ENCODE data around the gene MACF1. TPM values are rescaled to one million over a fixed set of nuclear protein-coding genes. Genes with fewer than 3 reads are reported as not detected.
A peak's percentile ranks its signal among the peaks of the same experiment; 100 is the strongest.

The MACF1 gene
- total RNA-seq, 6 donors from 2014 or later = 359 to 1,160 (median 531) TPM

DNA sequence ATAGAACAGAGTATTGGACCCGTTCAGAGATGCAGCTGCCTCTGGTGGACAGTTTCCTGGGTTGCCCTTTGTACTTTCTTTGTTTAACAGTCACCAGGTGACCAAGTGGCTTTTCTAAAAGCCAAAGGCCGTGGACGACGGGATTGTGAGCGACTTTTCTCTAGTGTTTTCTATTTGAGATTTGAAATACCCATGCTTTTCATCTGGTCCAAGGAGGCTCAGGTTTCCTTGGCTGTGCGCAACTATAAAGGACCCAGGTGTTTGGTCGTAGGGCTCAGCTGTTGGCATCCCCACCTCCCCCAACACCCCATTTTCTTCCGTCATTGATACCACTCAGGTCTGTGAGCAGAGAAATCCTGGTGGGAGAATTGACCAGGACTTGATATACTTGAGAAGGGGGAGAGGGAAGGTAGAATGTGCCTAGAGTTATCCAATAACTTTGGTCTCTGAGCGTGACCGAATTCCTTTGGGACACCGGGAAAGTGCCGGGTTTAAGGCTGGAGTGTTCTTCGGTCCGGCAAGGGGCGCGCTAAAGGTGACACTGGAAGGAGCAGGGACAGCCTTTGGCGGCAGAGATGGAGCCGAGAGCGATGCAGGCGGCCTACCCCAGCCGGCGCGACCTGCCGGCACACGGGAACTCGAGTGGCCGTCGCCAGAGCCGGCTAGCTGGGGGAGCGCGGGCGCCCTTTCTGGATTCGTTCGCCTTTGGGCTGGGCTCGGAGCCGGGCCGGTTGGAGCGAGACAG is 203.6 kb downstream of the MACF1 start:
- peak overlapping the region; percentile 58 to 96 (median 81) for H3K4me3 ChIP-seq
- ATAC-seq (ENCODE audit: low FRiP score in 2 of 2) = no peak
- H3K4me1 ChIP-seq = peaks cover 60 to 84% (median 76%) of the 10 kb centered on the region in 4 donors
- TF ChIP-seq POLR2AphosphoS5 (IDR thresholded peaks at IDR 0.05) = peak in 1 of 2 donors; percentile 10
- TF ChIP-seq POLR2A (IDR thresholded peaks at IDR 0.05) = peak in 1 of 4 donors; percentile 42
- no peak for TF ChIP-seq EP300 (IDR thresholded peaks at IDR 0.05)
- TF ChIP-seq CTCF (IDR thresholded peaks at IDR 0.05) = peak in 1 of 6 experiments; percentile 7
- H3K27me3 ChIP-seq = no peaks in the 10 kb centered on the region
- WGBS, 2 donors = 11 to 13% methylated on average over 32 to 34 of the region's 38 CpGs
- peaks cover 0 to 16% (median 8%) of the 10 kb centered on the region in 4 donors for H3K36me3 ChIP-seq
- H3K9me3 ChIP-seq = no peaks in the 10 kb centered on the region
- peak overlapping the region; percentile 93 to 95 (median 94) for H3K27ac ChIP-seq
- DNase-seq = no peak

DNA sequence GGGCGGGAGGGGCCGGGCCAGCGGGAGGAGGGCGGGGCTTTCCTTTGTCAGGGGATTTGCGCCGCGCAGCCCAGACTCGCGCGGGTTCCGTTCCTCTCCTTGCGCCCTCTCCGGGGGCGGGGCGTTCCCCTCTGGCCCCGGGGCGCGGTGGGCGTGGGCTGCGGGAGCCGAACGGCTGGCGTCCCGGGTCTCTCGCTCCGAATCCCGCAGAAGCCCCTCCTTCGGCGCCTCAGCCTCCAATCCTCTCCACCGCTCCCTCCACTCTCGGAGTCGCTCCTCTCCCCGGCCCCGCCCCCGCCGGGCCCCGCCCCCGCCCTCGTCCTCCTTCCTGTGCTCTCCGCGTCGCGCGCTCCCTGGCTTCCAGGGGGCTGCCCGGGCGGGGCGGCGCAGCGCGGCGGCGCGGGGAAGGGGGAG is 204.2 kb downstream of the MACF1 start:
- peaks cover 0 to 18% (median 10%) of the 10 kb centered on the region in 4 donors for H3K36me3 ChIP-seq
- peak overlapping the region; percentile 58 to 96 (median 81) for H3K4me3 ChIP-seq
- ATAC-seq (ENCODE audit: low FRiP score in 2 of 2) = peak; percentile 94 to 96
- peak in 1 of 4 donors; percentile 12 for TF ChIP-seq POLR2A (IDR thresholded peaks at IDR 0.05)
- TF ChIP-seq POLR2AphosphoS5 (IDR thresholded peaks at IDR 0.05) = no peak
- TF ChIP-seq CTCF (IDR thresholded peaks at IDR 0.05) = no peak
- no peak for TF ChIP-seq EP300 (IDR thresholded peaks at IDR 0.05)
- H3K27me3 ChIP-seq = no peaks in the 10 kb centered on the region
- H3K27ac ChIP-seq = peak overlapping the region; percentile 93 to 95 (median 94)
- DNase-seq = peak; percentile 96 to 97
- peaks cover 60 to 90% (median 79%) of the 10 kb centered on the region in 4 donors for H3K4me1 ChIP-seq
- WGBS, 2 donors = 0% methylated on average over 8 to 22 of the region's 53 CpGs
- no peaks in the 10 kb centered on the region for H3K9me3 ChIP-seq

GRCh38 chr1:39409055-39409816 is 204.7 kb downstream of the MACF1 start:
- DNase-seq (peak in 1 of 2 donors; percentile 47), ATAC-seq (ENCODE audit: low FRiP score in 2 of 2) (peak in 1 of 2 donors; percentile 45)
- no peaks in the 10 kb centered on the region for H3K27me3 ChIP-seq
- H3K4me1 ChIP-seq = peaks cover 66 to 94% (median 84%) of the 10 kb centered on the region in 4 donors
- H3K4me3 ChIP-seq = peak overlapping the region; percentile 58 to 96 (median 81)
- 4 to 16% methylated on average over 8 to 23 of the region's 71 CpGs for WGBS, 2 donors
- no peak for TF ChIP-seq EP300 (IDR thresholded peaks at IDR 0.05)
- TF ChIP-seq CTCF (IDR thresholded peaks at IDR 0.05) = peak in 1 of 6 experiments; percentile 13
- TF ChIP-seq POLR2A (IDR thresholded peaks at IDR 0.05) = peak in 1 of 4 donors; percentile 8
- no peaks in the 10 kb centered on the region for H3K9me3 ChIP-seq
- H3K36me3 ChIP-seq = peaks cover 0 to 24% (median 14%) of the 10 kb centered on the region in 4 donors
- peak overlapping the region; percentile 93 to 95 (median 94) for H3K27ac ChIP-seq

GRCh38 chr1:39410915-39411436 is 206.5 kb downstream of the MACF1 start:
- Histone ChIP-seq H3K27ac (peak overlapping the region; percentile 14 to 95 (median 94)), H3K27me3 (no peaks in the 10 kb centered on the region), H3K9me3 (no peaks in the 10 kb centered on the region), H3K36me3 (peaks cover 0 to 24% (median 15%) of the 10 kb centered on the region in 4 donors), H3K4me3 (peak overlapping the region in 3 of 4 donors; percentile 1 to 96 (median 90)), H3K4me1 (peaks cover 60 to 96% (median 82%) of the 10 kb centered on the region in 4 donors)
- peak in 1 of 2 donors; percentile 74 for ATAC-seq (ENCODE audit: low FRiP score in 2 of 2)
- TF ChIP-seq POLR2AphosphoS5 (IDR thresholded peaks at IDR 0.05) (peak in 1 of 2 donors; percentile 49), CTCF (IDR thresholded peaks at IDR 0.05) (peak; percentile 60 to 79 (median 69)), EP300 (IDR thresholded peaks at IDR 0.05) (no peak)
- WGBS, 2 donors = 31 to 33% methylated on average over 3 of the region's 3 CpGs
- peak in 1 of 2 donors; percentile 78 for DNase-seq
